NB4 (cell line): Measurements from ENCODE around the gene IGFBP6.

Experiments
- DNase-seq: peaks from one replicate; pipeline ENCODE4 v3.0.0; 2010; ENCODE audit warnings: low read depth
- H3K4me3 ChIP-seq: one replicate; pipeline ENCODE4 v1.5.1; 2011; ENCODE audit warnings: mild to moderate bottlenecking, low read depth, low read length, moderate library complexity
- MYC ChIP-seq: IDR thresholded peaks from 2 replicates; pipeline ENCODE4 v1.6.1; 2011; ENCODE audit warnings: low read depth, low read length
- POLR2A ChIP-seq: IDR thresholded peaks from 2 replicates; pipeline ENCODE4 v1.6.1; 2011; ENCODE audit warnings: mild to moderate bottlenecking; ENCODE audit not compliant: insufficient read length; ENCODE audit errors: extremely low read depth
- TF ChIP-seq, protein P1 (sequence below): IDR thresholded peaks from one replicate; pipeline ENCODE4 v1.5.1; 2012; ENCODE audit warnings: low read depth, low read length
- TF ChIP-seq, protein P2 (sequence below): IDR thresholded peaks from 2 replicates; pipeline ENCODE4 v1.6.1; 2011; ENCODE audit warnings: low read depth, low read length

The IGFBP6 gene

DNA sequence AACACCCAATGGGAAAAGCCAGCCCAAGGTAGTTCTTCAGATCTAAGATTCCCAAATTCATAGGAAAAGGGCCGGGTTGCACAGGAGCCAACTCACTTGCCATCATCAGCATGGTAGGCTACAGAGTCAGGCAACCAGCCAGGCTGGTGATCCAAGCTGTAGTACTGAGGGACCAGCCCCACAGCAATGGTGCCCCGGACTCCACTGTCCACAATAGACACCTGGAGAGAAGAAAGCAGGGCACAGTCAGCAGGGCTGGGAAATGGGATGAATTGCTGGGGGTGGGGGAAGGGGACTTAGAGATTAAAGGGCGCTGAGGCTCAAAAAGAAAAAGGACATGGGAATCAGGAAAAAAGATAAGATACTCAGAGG is 22.5 kb upstream of the IGFBP6 start:
- TF ChIP-seq, protein P1, sequence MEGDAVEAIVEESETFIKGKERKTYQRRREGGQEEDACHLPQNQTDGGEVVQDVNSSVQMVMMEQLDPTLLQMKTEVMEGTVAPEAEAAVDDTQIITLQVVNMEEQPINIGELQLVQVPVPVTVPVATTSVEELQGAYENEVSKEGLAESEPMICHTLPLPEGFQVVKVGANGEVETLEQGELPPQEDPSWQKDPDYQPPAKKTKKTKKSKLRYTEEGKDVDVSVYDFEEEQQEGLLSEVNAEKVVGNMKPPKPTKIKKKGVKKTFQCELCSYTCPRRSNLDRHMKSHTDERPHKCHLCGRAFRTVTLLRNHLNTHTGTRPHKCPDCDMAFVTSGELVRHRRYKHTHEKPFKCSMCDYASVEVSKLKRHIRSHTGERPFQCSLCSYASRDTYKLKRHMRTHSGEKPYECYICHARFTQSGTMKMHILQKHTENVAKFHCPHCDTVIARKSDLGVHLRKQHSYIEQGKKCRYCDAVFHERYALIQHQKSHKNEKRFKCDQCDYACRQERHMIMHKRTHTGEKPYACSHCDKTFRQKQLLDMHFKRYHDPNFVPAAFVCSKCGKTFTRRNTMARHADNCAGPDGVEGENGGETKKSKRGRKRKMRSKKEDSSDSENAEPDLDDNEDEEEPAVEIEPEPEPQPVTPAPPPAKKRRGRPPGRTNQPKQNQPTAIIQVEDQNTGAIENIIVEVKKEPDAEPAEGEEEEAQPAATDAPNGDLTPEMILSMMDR = no peak
- TF ChIP-seq POLR2A (no peak), MYC (no peak)
- TF ChIP-seq, protein P2, sequence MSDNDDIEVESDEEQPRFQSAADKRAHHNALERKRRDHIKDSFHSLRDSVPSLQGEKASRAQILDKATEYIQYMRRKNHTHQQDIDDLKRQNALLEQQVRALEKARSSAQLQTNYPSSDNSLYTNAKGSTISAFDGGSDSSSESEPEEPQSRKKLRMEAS = no peak

DNA sequence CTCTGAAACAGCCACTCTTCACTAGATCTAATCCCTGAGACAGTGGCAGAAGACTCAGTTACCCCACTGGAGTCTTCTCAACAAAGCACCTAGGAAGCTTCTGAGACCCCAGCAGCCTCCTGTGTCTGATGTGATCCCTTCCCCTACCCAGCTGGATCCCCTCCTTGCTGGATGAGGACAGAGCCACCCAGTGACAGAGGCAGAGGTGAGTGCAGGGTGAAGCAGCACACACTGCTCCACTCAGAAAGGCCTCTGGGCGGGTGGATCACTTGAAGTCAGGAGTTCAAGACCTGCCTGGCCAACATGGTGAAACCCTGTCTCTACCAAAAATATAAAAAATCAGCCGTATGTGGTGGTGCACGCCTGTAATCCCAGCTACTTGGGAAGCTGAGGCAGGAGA is 21.0 kb upstream of the IGFBP6 start:
- no peak for TF ChIP-seq MYC
- TF ChIP-seq POLR2A = no peak
- TF ChIP-seq, protein P1 = no peak
- TF ChIP-seq, protein P2 = no peak
- no peak overlapping the region for H3K4me3 ChIP-seq
- no peak for DNase-seq

More for the DNA sequence above, 22.5 kb upstream of the IGFBP6 start:
- DNase-seq = no peak
- H3K4me3 ChIP-seq = no peak overlapping the region

DNA sequence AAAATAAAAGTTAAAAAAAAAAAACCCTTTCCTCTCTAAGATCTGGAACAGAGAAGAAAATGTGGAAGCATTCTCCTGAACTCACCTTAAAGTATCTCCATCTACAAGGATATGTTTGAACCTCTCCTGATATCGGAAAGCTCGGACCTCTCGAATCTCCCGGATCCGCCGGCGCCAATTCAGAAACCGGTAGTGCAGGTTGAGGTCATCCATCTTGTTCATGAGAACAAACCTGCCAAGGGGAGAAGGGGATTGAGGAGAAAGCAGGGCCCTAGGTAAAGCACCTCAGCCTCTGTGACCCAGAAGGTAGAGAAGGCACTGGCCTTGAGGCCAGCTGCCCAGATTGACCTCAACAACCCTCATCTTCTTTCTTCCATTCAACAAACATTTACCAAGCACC is 20.4 kb upstream of the IGFBP6 start:
- no peak for TF ChIP-seq POLR2A
- TF ChIP-seq MYC = no peak
- TF ChIP-seq, protein P2 = no peak
- TF ChIP-seq, protein P1 = no peak
- no peak overlapping the region for H3K4me3 ChIP-seq
- DNase-seq = no peak

DNA sequence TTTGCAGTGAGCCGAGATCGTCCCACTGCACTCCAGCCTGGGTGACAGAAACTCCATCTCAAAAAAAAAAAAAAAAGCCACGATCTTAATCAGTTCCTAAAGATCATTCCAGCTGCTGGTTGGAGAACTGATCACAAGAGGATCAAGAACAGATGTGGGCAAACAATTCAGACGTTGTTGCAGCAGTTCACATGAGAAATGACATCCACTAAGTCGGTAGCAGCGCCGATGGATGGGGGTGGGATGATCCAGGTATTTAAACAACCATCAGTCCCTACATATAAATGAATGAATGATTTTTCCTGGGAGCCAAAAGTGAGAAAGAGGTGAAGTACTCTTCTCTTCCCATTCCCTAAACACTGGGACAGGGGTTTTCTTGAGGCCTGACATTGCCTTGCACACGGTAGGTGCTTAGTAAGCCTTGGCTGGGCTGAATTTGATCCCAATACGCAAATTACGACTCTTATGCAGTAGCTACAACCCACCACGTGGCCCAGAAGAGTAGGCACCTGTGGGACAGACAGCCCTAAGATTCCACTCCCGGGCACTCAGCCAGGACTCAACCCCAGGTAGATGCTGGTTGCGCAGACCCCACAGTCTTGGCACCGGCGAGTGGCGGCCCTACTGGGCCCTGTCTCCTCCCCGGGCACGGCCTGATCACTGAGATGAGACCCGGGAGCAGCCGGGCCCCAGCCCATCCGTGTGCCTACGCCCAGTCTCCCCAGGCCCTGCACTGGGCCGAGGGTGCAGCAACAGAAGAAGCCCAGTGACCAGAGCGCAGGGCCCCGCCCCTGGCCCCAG is 18.8 kb upstream of the IGFBP6 start:
- peak overlapping the region; percentile 89 for H3K4me3 ChIP-seq
- TF ChIP-seq, protein P1 = no peak
- TF ChIP-seq POLR2A (no peak), MYC (no peak)
- TF ChIP-seq, protein P2 = peak; percentile 85
- DNase-seq = no peak

DNA sequence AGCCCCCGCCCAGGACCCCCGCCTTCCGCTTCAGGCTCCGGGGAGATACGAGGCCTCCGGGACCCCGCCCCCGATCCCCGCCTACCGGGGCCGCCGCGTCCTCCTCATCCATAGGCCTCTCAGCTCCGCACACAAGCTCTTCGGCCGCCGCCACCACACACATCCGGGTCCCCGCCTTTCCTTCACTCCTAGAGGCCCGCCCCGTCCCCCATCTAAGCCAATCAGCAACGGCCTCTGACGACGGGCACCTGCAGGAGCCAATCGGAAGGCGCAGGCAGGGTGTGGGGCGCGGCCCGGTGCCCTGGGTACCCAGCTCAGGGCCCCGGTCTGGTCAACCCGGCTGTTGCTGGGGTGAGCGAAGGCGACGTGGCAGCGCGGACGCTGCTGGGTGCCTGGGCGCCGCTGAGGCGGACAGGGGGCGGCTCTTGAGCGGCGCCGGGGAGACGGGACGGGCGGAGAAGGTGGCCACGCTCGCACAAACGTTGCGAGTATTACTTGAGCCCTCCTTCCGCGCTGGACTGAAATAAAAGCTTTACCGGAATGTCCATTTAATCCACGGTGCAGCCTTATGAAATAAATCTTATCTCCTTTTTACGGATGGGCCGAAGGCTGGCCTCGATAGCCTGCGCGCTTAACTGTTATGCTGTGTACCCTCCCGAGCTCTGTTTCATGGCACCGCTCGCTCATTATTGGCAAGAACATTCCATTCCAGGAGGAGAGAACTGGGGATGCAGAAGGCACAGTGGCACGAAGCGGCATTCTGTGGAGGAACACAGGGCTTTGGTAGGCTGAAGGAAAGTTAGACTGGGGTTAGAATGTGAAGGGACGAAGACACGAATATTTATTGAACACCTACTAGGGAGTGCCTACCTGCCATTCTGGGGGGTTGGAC is 18.0 kb upstream of the IGFBP6 start, which contains the start of gene SPRYD3:
TSS of gene SPRYD3 (minus strand) at position 165 of the 892 bp plus-strand sequence. CDS start at position 108, 57 bp downstream.
- H3K4me3 ChIP-seq = peak within 1 kb of the TSS; percentile 89
- peak; percentile 99 for DNase-seq
- TF ChIP-seq, protein P2 = no peak
- TF ChIP-seq POLR2A = peak; percentile 75
